ENCODE measurements around the gene DNASE1L1.
"Not testable (repeated sequence)": the region's sequence is repeated elsewhere in the genome, so short reads cannot be mapped to it uniquely, and the experiment has no call there.

Gene DNASE1L1

GRCh38 chrX:154403192-154403591, 5.9 kb downstream of the DNASE1L1 start:
- no peak for DNase-seq

- DNase-seq: peak; percentile 27
These were observed 6.4 kb downstream of the DNASE1L1 start for GRCh38 chrX:154402622-154403127.

DNA sequence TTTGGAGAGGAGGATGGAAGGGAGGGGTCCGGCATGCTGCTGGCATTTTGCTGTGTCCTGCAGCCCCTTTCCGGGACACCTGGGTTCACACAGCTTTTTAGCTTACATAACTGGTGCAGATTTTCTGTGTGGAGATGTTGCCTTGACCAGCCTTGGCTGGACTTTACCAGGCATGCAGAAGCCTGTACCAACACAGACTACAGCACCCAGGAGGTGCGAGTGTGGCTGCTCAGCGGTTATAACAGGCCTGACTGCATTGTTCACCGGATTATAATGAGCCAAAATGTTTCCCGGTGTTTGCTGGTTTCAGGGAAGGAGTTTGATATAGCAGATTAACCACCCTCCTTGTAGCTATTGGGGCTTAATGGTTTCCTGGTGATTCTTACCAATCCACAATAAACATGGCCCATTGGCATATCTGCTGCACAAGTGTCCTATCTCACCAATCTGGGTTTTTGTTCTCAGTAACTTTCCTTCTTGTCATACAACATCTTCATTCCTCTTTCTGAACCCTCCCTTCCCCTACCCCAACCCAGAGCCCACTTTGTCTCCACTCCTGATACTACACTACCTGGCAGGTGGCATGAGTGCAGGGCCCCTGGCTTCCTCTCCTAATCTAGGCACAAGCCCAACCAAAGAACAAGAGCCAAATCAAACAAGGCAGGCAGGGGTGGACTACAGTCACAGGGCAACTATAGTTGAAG, 7.0 kb downstream of the DNASE1L1 start:
- DNase-seq: peak; percentile 34

GRCh38 chrX:154401045-154401799, 7.8 kb downstream of the DNASE1L1 start:
- DNase-seq: peak; percentile 52

GRCh38 chrX:154400369-154400817, 8.7 kb downstream of the DNASE1L1 start:
- not testable (repeated sequence) for DNase-seq

DNA sequence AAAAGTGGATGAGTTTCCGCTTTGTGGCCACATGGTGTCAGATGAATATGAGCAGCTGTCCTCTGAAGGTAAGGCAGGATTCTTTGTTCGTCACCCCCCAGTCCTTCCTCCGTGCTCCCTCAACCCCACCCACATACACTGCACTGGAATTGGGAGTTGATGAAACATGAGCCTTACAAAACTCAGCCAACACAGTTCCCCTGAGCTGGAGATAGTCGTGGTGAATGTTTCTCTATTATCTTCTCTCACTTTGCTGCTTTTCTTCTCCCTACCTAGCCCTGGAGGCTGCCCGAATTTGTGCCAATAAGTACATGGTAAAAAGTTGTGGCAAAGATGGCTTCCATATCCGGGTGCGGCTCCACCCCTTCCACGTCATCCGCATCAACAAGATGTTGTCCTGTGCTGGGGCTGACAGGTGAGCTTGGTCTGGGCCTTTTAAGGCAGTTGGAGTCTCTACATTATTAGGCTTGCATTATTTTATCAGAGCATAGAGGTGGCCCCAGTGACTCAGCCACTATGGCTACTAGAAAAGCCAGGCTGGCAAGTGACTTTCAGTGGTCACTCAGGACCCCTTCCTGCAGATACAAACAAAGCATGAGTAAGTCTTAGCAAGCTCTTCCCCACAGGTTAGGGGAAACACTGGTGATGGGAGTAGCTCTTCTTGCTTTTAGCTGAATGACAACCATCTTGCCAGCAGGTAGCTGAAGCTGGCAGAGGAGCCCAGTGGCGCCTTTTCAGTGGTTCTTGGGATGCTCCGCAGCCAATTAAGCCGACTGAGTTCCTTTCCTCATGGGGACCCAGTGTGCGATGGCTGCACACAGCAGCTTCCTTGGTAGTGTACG, 9.3 kb downstream of the DNASE1L1 start:
- DNase-seq: peak; percentile 48

GRCh38 chrX:154398668-154399526, 10.2 kb downstream of the DNASE1L1 start:
- peak; percentile 81 for DNase-seq

DNA sequence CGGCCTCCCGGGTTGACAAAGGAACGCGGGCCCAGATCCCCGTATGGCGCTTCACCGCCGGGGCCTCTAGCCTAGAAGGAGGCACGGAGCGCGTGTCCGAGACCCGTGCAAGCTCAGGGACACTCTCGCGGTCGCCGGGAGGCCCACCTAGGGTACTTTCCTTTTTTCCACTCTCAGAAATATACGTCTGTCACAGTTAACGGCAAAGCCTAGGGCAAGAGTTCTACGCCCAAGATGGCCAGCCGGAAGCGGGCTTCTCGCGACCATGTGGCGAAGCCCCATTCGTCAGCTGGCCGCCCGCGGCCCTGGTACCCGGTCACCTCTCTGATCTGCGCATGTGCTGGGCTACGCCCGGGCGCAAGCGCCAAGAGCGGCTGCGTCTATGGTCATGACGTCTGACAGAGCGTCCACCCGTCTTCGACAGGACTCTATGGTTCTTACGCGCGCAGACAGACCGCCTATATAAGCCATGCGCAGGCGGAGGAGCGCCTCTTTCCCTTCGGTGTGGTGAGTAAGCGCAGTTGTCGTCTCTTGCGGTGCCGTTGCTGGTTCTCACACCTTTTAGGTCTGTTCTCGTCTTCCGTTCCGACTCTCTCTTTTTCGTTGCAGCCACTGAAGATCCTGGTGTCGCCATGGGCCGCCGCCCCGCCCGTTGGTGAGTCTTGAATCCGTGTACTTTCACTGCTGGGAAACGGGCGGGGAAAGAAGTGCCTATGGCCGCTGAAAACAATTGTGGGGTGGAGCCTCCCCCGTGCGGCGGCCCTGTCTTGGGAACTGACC, 11.0 kb downstream of the DNASE1L1 start, which contains the start of gene RPL10:
Gene RPL10 (plus strand): TSS at position 490 of the 780 bp plus-strand sequence. CDS start 143 bp downstream, at position 633.
- DNase-seq: peak; percentile 92

GRCh38 chrX:154396973-154397887, 11.8 kb downstream of the DNASE1L1 start:
- peak; percentile 84 for DNase-seq

- DNase-seq: not testable (repeated sequence)
These were observed 12.7 kb downstream of the DNASE1L1 start for GRCh38 chrX:154396363-154396762.

- DNase-seq: not testable (repeated sequence)
These were observed 19.0 kb downstream of the DNASE1L1 start for GRCh38 chrX:154389812-154390747.

DNA sequence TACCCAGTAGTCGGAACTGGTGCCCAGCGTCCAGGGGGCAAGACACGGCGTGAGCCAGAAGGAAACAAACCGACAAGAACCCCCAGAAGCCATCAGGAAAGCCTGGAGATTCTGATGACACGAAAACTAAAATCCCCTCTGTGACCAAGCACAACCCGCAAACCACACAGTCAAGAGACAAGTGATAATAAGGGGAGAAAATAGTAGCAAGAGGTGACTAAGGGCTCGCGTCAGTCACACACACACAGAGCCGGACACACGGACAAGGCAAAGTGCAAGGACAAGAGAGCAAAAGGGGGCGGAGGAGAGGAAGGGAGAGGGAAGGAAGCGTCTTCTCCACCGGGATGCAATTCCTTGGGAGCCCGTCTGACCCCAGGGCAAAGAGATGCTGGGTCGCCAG, 20.4 kb downstream of the DNASE1L1 start:
- not testable (repeated sequence) for DNase-seq

GRCh38 chrX:154388094-154388493, 21.0 kb downstream of the DNASE1L1 start:
- DNase-seq: not testable (repeated sequence)

GRCh38 chrX:154384284-154384892, 24.7 kb downstream of the DNASE1L1 start:
- DNase-seq: no peak

GRCh38 chrX:154383359-154384283, 25.4 kb downstream of the DNASE1L1 start:
- DNase-seq: no peak

DNA sequence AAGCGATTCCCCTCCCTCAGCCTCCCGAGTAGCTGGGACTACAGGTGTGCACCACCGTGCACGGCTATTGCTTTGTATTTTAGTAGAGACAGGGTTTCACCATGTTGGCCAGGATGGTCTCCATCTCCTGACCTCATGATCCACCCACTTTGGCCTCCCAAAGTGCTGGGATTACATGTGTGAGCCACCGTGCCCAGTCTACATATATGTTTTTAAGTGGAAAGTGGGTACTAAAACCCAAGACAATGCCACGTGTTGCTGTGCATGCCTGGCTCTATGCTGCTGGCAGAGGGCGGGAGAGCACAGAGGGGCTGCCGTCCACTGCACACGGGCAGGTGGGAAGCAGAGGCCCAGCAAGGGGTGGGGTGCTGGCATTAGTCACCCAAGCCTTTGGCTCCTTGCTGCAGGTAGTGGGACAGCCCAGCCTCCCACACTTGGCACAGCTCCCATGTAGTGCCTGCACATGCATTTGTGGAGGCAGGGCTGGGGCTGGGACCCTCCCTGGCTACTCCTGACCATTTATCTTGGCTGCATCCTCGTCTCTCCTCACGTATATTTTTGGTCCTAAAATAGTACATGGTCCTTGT, 26.5 kb downstream of the DNASE1L1 start:
- no peak for DNase-seq

- no peak for DNase-seq
These were observed 27.8 kb downstream of the DNASE1L1 start for GRCh38 chrX:154381271-154381670.
